HT-29 (cell line): ENCODE measurements around the gene OR5H1. TPM values are rescaled to one million over a fixed set of nuclear protein-coding genes. Genes with fewer than 3 reads are reported as not detected.
"Not testable (repeated sequence)": the region's sequence is repeated elsewhere in the genome, so short reads cannot be mapped to it uniquely, and the experiment has no call there.

Source experiments
- DNase-seq: peaks from one replicate; pipeline ENCODE4 v3.0.0-alpha.2; 2015; ENCODE audit warnings: low spot score
- total RNA-seq: library from RNA; depleted of rRNA; stranded (reverse); fragments of >200 nt; shearing (Covaris generic); gene quantifications from 2 replicates; pipeline ENCODE4 v1.2.3, GENCODE V29; 2014; rRNA removed

OR5H1 gene
- total RNA-seq = not detected in 2 replicates

- no peak for DNase-seq
Measured at GRCh38 chr3:98130421-98130820, at the start of gene OR5H1. OR5H1 (plus strand) TSS chr3:98130721; CDS start chr3:98132698, 1,977 bp downstream.

GRCh38 chr3:98086873-98087272 is 43.6 kb upstream of the OR5H1 start, which contains the start of gene OR5AC2:
OR5AC2 (plus strand) TSS chr3:98087173; CDS start chr3:98087173, 0 bp downstream.
- DNase-seq = no peak

- peak; percentile 36 for DNase-seq
Measured at GRCh38 chr3:98095882-98096281, 34.6 kb upstream of the OR5H1 start.

GRCh38 chr3:98099848-98100247 is 30.7 kb upstream of the OR5H1 start:
- DNase-seq = no peak

GRCh38 chr3:98108162-98108561 is 22.4 kb upstream of the OR5H1 start:
- DNase-seq = no peak

GRCh38 chr3:98109807-98110549 is 20.5 kb upstream of the OR5H1 start:
- peak; percentile 7 for DNase-seq

- no peak for DNase-seq
Measured at GRCh38 chr3:98110550-98110908, 20.0 kb upstream of the OR5H1 start.

- peak; percentile 18 for DNase-seq
Measured at GRCh38 chr3:98114264-98114663, 16.3 kb upstream of the OR5H1 start.

- no peak for DNase-seq
Measured at GRCh38 chr3:98115717-98116116, 14.8 kb upstream of the OR5H1 start.

GRCh38 chr3:98136631-98137030 is 6.1 kb downstream of the OR5H1 start:
- DNase-seq = no peak

GRCh38 chr3:98137826-98138557 is 7.5 kb downstream of the OR5H1 start:
- not testable (repeated sequence) for DNase-seq

- DNase-seq = no peak
Measured at GRCh38 chr3:98140531-98140930, 10.0 kb downstream of the OR5H1 start.

- no peak for DNase-seq
Measured at GRCh38 chr3:98147179-98147578, 16.7 kb downstream of the OR5H1 start, which contains the start of gene OR5H14. OR5H14 (plus strand) TSS chr3:98147479; CDS start chr3:98149386, 1,907 bp downstream.

GRCh38 chr3:98148751-98149150 is 18.2 kb downstream of the OR5H1 start:
- DNase-seq = no peak

- DNase-seq = not testable (repeated sequence)
Measured at GRCh38 chr3:98149456-98149855, 18.9 kb downstream of the OR5H1 start.

GRCh38 chr3:98151241-98151640 is 20.7 kb downstream of the OR5H1 start:
- no peak for DNase-seq

GRCh38 chr3:98166396-98166795 is 35.9 kb downstream of the OR5H1 start, which contains the start of gene OR5H15:
OR5H15 (plus strand) TSS chr3:98166696; CDS start chr3:98168700, 2,004 bp downstream.
- DNase-seq = no peak

- no peak for DNase-seq
Measured at GRCh38 chr3:98171071-98171470, 40.5 kb downstream of the OR5H1 start.

- DNase-seq = no peak
Measured at GRCh38 chr3:98172621-98173020, 42.1 kb downstream of the OR5H1 start.

GRCh38 chr3:98180319-98180890 is 49.9 kb downstream of the OR5H1 start:
- DNase-seq = no peak

- no peak for DNase-seq
Measured at GRCh38 chr3:98182196-98182595, 51.7 kb downstream of the OR5H1 start.

- peak; percentile 18 for DNase-seq
Measured at GRCh38 chr3:98185180-98185579, 54.7 kb downstream of the OR5H1 start.
